HepG2 (cell line): ENCODE results near the gene STK10. TPM values are rescaled to one million over a fixed set of nuclear protein-coding genes. Genes with fewer than 3 reads are reported as not detected.

ENCODE experiments used
- ARID4A ChIP-seq: sonication (generic); formaldehyde crosslinking; IDR thresholded peaks from 2 replicates; pipeline ENCODE4 v1.5.0; 2020; ENCODE audit warnings: mild to moderate bottlenecking, missing genetic modification reagents, borderline replicate concordance
- MLXIP ChIP-seq: sonication (generic); formaldehyde crosslinking; IDR thresholded peaks from 2 replicates; pipeline ENCODE4 v1.9.0; 2021; ENCODE audit warnings: missing genetic modification reagents, borderline replicate concordance
- PAXIP1 ChIP-seq: sonication (generic); formaldehyde crosslinking; conservative IDR thresholded peaks from 2 replicates; pipeline ENCODE4 v1.4.0; 2020; ENCODE audit warnings: mild to moderate bottlenecking, missing genetic modification reagents, moderate library complexity
- SIX4 ChIP-seq: sonication (generic); formaldehyde crosslinking; IDR thresholded peaks from 2 replicates; pipeline ENCODE4 v1.4.0; 2020; ENCODE audit warnings: missing genetic modification reagents
- SKI ChIP-seq: fragments of 450-650 bp; IDR thresholded peaks from one replicate; pipeline ENCODE4 v1.6.1; 2018; ENCODE audit warnings: mild to moderate bottlenecking; ENCODE audit not compliant: partially characterized antibody
- polyA plus RNA-seq, 8 experiments: library from polyadenylated mRNA; depleted of rRNA in 3 of 8; stranded (reverse) in 7 of 8; unstranded in 1 of 8; fragments of >200 nt; fragmentation: Illumina TruSeq in 4 of 8; extraction: Trizol in 4 of 8; gene quantifications; 2 replicates each; pipeline versions ENCODE4 v1.2.1 to v1.2.3, GENCODE V29; 2011 to 2016; ENCODE audit warnings: low read depth in 4 of 8, missing spikeins in 1 of 8, mixed read lengths in 1 of 8; ENCODE audit not compliant: insufficient read depth in 1 of 8
- total RNA-seq, 5 experiments: library from RNA; depleted of rRNA; stranded (reverse); fragments of >200 nt; fragmentation: Illumina TruSeq; extraction: Trizol; gene quantifications; 2 replicates each; pipeline ENCODE4 v1.2.3, GENCODE V29; 2016; ENCODE audit warnings: low read depth in 1 of 5

Gene STK10
- total and polyA plus RNA-seq, 2 of the 13 experiments (the other 11 are each of a cell fraction or from before 2014, with no cell fraction given) = 7.0 to 7.2 TPM

- TF ChIP-seq PAXIP1 (CRISPR knock-in tag) (no peak), ARID4A (no peak), SIX4 (no peak), SKI (no peak), MLXIP (CRISPR knock-in tag) (no peak)
These were observed 110.2 kb downstream of the STK10 start (continued) for GRCh38 chr5:172077664-172078425.
